Keratinocyte (primary cell): ENCODE results near the gene MAP3K6. TPM values are rescaled to one million over a fixed set of nuclear protein-coding genes. Genes with fewer than 3 reads are reported as not detected.

Source experiments
- DNase-seq: peaks from one replicate; pipeline ENCODE4 v3.0.0-alpha.2; 2011; ENCODE audit warnings: low read depth, missing footprints, low spot score
- FAIRE-seq: peaks from 2 replicates; lab custom pipeline; 2011; peaks lifted over from hg19 to GRCh38; lab: Jason Lieb, UNC
- H2AFZ ChIP-seq: 2 replicates; pipeline ENCODE4 v1.6.0; 2012; ENCODE audit warnings: low read length, control low read depth, inconsistent platforms; ENCODE audit not compliant: control insufficient read depth
- H3K27ac ChIP-seq: 2 replicates; pipeline ENCODE4 v1.5.1; 2011; ENCODE audit warnings: low read length; ENCODE audit not compliant: control insufficient read depth, insufficient read depth
- H3K27me3 ChIP-seq: 3 replicates; pipeline ENCODE4 v1.6.0; 2011; ENCODE audit warnings: low read length; ENCODE audit not compliant: control insufficient read depth, insufficient read depth; ENCODE audit errors: extremely low read depth
- H3K36me3 ChIP-seq, 2 experiments: 2 replicates in 1 of 2; 3 replicates in 1 of 2; pipeline ENCODE4 v1.5.1; 2011; ENCODE audit warnings: low read length in 2 of 2, mild to moderate bottlenecking in 1 of 2; ENCODE audit not compliant: control insufficient read depth in 2 of 2, insufficient read depth in 2 of 2; ENCODE audit errors: extremely low read depth in 1 of 2
- H3K4me1 ChIP-seq: 3 replicates; pipeline ENCODE4 v1.5.1; 2011; ENCODE audit warnings: low read length; ENCODE audit not compliant: control insufficient read depth, insufficient read depth; ENCODE audit errors: extremely low read depth
- H3K4me2 ChIP-seq: 3 replicates; pipeline ENCODE4 v1.6.0; 2011; ENCODE audit warnings: low read depth, low read length; ENCODE audit not compliant: control insufficient read depth, insufficient read depth; ENCODE audit errors: extremely low read depth
- H3K4me3 ChIP-seq, 3 experiments: fragments of 200-600 bp in 1 of 3; sonication (generic) in 1 of 3; 2 replicates in 2 of 3; 3 replicates in 1 of 3; pipeline ENCODE4 v1.5.1; 2011 to 2016; ENCODE audit warnings: low read length in 3 of 3, mild to moderate bottlenecking in 3 of 3, control low read depth in 2 of 3, inconsistent platforms in 1 of 3, low read depth in 1 of 3, mixed read lengths in 1 of 3, mixed run types in 1 of 3, moderate library complexity in 1 of 3; ENCODE audit not compliant: control insufficient read depth in 2 of 3, insufficient read depth in 2 of 3; ENCODE audit errors: extremely low read depth in 1 of 3
- H3K79me2 ChIP-seq: 2 replicates; pipeline ENCODE4 v1.6.0; 2012; ENCODE audit warnings: low read length; ENCODE audit not compliant: control insufficient read depth, insufficient read depth
- H3K9ac ChIP-seq: 3 replicates; pipeline ENCODE4 v1.6.0; 2011; ENCODE audit warnings: low read length; ENCODE audit not compliant: control insufficient read depth, insufficient read depth; ENCODE audit errors: extremely low read depth
- H3K9me1 ChIP-seq: 3 replicates; pipeline ENCODE4 v1.6.0; 2011; ENCODE audit warnings: low read length; ENCODE audit not compliant: control insufficient read depth, insufficient read depth; ENCODE audit errors: extremely low read depth
- H3K9me3 ChIP-seq: 2 replicates; pipeline ENCODE4 v1.5.1; 2012; ENCODE audit warnings: low read depth, low read length; ENCODE audit not compliant: control insufficient read depth
- H4K20me1 ChIP-seq: 3 replicates; pipeline ENCODE4 v1.6.0; 2011; ENCODE audit warnings: low read length; ENCODE audit not compliant: control insufficient read depth, insufficient read depth; ENCODE audit errors: extremely low read depth
- EZH2 ChIP-seq: IDR thresholded peaks from one replicate; pipeline ENCODE4 v1.6.1; 2012; ENCODE audit warnings: inconsistent platforms, mild to moderate bottlenecking, low read length, moderate library complexity
- dilution Hi-C: fragments of 300-500 bp; cut with MboI; formaldehyde crosslinking; loops from one replicate; pipeline ENCODE4 v1.7.0; 2020; ENCODE audit warnings: low sequenced_read_pairs; ENCODE audit not compliant: extremely low pct_ligation_motif_present
- polyA plus RNA-seq, 5 experiments: library from polyadenylated mRNA; depleted of rRNA in 3 of 5; stranded (reverse) in 3 of 5; stranded (forward) in 1 of 5; unstranded in 1 of 5; fragments of >200 nt; gene quantifications; 1 replicate in 1 of 5; 2 replicates in 3 of 5; 3 replicates in 1 of 5; pipeline versions ENCODE4 v1.2.1 to v1.2.3, GENCODE V29; 2011 to 2012; ENCODE audit warnings: missing spikeins in 2 of 5, low read depth in 1 of 5, low replicate concordance in 1 of 5
- TF ChIP-seq, protein P1 (sequence below), 3 experiments: IDR thresholded peaks in 1 of 3; conservative IDR thresholded peaks in 1 of 3; optimal IDR thresholded peaks in 1 of 3; 2 replicates in 2 of 3; 3 replicates in 1 of 3; pipeline versions ENCODE3 to v1.5.1; 2011; ENCODE audit warnings: low read length in 3 of 3, mild to moderate bottlenecking in 3 of 3, moderate library complexity in 2 of 3, control low read depth in 1 of 3, inconsistent platforms in 1 of 3; ENCODE audit not compliant: insufficient read depth in 2 of 3; ENCODE audit errors: extremely low read depth in 1 of 3

MAP3K6 gene
- polyA plus RNA-seq, 1 donor (not counting 4 experiments of a cell fraction or from before 2014, with no cell fraction given): 13.4 TPM

DNA sequence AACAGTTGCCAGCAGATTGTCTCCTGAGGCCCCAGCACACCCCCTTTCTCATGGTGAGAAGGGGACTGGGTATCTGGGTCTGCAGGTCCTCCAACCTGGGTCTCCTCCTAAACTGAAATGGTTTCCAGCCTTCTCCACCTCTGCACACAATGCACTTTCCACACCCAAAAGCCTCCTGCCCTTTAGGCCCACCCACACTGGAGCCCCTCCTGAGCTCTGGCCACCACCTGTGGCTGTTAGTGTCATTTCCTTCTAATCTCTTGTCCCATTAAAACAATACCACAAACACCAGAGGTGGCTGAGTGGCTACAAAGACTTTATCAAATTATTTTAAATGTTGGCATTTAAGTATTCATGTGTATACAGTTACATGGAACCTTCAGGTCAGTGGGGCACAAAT lies 37.2 kb upstream of the MAP3K6 start:
- dilution Hi-C loops: loop anchor here (25.0 kb wide), 1 partner anchor 183 kb away; no protein-coding TSS in a partner anchor
- H3K79me2 ChIP-seq: no peaks in the 10 kb centered on the region
- no peak overlapping the region for H3K4me3 ChIP-seq
- no peaks in the 10 kb centered on the region for H3K9me3 ChIP-seq
- H3K9ac ChIP-seq: peak overlapping the region; percentile 22
- no peak overlapping the region for H3K27ac ChIP-seq
- H3K4me2 ChIP-seq: peak overlapping the region; percentile 56
- H3K36me3 ChIP-seq: peaks cover 6 to 21% of the 10 kb centered on the region in 2 experiments
- H3K4me1 ChIP-seq: peaks cover 42% of the 10 kb centered on the region
- TF ChIP-seq EZH2: no peak
- TF ChIP-seq, protein P1, sequence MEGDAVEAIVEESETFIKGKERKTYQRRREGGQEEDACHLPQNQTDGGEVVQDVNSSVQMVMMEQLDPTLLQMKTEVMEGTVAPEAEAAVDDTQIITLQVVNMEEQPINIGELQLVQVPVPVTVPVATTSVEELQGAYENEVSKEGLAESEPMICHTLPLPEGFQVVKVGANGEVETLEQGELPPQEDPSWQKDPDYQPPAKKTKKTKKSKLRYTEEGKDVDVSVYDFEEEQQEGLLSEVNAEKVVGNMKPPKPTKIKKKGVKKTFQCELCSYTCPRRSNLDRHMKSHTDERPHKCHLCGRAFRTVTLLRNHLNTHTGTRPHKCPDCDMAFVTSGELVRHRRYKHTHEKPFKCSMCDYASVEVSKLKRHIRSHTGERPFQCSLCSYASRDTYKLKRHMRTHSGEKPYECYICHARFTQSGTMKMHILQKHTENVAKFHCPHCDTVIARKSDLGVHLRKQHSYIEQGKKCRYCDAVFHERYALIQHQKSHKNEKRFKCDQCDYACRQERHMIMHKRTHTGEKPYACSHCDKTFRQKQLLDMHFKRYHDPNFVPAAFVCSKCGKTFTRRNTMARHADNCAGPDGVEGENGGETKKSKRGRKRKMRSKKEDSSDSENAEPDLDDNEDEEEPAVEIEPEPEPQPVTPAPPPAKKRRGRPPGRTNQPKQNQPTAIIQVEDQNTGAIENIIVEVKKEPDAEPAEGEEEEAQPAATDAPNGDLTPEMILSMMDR (optimal IDR thresholded peaks at IDR 0.05 in 1 of 3, IDR thresholded peaks at IDR 0.05 in 1 of 3, conservative IDR thresholded peaks at IDR 0.05 in 1 of 3; ENCODE audit: extremely low read depth in 1 of 3, insufficient read depth in 2 of 3, low read length in 3 of 3): no peak
- DNase-seq (no peak), FAIRE-seq (no peak)
- H4K20me1 ChIP-seq: no peaks in the 10 kb centered on the region
- H3K27me3 ChIP-seq: no peaks in the 10 kb centered on the region
- no peaks in the 10 kb centered on the region for H3K9me1 ChIP-seq
- H2AFZ ChIP-seq: no peak overlapping the region

DNA sequence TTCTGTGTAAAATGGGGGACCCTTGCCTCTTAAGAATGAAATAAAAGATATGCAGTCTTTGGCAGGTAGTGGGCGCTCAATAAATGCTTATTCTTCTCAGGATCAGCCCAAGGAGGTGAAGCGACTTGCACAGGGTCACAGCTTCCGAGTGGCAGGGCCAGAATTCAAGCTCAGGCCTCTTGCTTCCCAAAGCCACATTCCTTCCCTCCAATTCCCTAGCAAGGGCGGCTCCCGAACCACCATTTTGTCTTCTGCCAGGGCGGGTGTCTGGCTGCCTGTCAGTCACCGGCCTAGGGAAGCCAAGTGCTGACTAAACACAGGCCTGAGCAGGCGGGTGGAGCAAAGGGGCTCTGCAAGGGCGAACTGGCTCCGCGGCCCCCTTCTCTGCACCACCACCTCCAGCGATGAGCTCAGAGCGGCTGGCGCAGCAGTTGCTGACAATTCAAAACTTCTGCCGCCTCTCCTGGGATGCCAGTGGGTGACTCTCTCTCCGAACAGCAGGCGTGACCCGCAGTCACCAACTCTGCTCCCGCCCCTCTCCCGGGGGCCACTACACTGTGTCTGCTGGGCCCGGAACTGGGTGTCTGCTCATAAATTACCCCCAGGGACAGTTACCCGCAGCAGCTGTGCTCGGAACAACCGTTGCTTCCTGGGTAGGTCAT lies 36.4 kb upstream of the MAP3K6 start:
- Histone ChIP-seq H3K9me1 (no peaks in the 10 kb centered on the region), H3K4me2 (peak overlapping the region; percentile 56), H2AFZ (peak overlapping the region; percentile 23), H4K20me1 (no peaks in the 10 kb centered on the region), H3K4me1 (peaks cover 42% of the 10 kb centered on the region), H3K27me3 (no peaks in the 10 kb centered on the region), H3K27ac (peak overlapping the region; percentile 30), H3K79me2 (no peaks in the 10 kb centered on the region), H3K9me3 (no peaks in the 10 kb centered on the region), H3K9ac (peak overlapping the region; percentile 22), H3K4me3 (peak overlapping the region in 1 of 3 experiments; percentile 38), H3K36me3 (peaks cover 4 to 18% of the 10 kb centered on the region in 2 experiments)
- TF ChIP-seq, protein P1 (optimal IDR thresholded peaks at IDR 0.05 in 1 of 3, IDR thresholded peaks at IDR 0.05 in 1 of 3, conservative IDR thresholded peaks at IDR 0.05 in 1 of 3; ENCODE audit: extremely low read depth in 1 of 3, insufficient read depth in 2 of 3, low read length in 3 of 3): peak; percentile 18 to 37 (median 30)
- no peak for TF ChIP-seq EZH2
- DNase-seq: no peak
- peak; percentile 20 for FAIRE-seq
- dilution Hi-C loops: loop anchor here (25.0 kb wide), 1 partner anchor 184 kb away; no protein-coding TSS in a partner anchor
